PC-9 (cell line): ENCODE data around the gene ARPP21. TPM values are rescaled to one million over a fixed set of nuclear protein-coding genes. Genes with fewer than 3 reads are reported as not detected.

ENCODE experiments used
- BruUV-seq: library from RNA; stranded (reverse); fragments of 400-500 nt; replicated peaks from 2 replicates; lab custom pipeline; 2021; lab: Mats Ljungman, UMichigan
- CTCF ChIA-PET: fragments of 300-600 bp; sonication (Branson Sonifier 250); formaldehyde crosslinking; loops from one replicate; lab custom pipeline; 2022; ENCODE audit warnings: antibody characterized with exemption; lab: Charles Lee
- POLR2A ChIA-PET: fragments of 300-600 bp; sonication (Branson Sonifier 250); formaldehyde crosslinking; loops from one replicate; lab custom pipeline; 2022; ENCODE audit warnings: antibody characterized with exemption; ENCODE audit not compliant: unreplicated experiment; lab: Charles Lee
- DNase-seq, 2 experiments: peaks; one replicate each; pipeline versions ENCODE4 v3.0.0 to v3.0.0-alpha.2; 2015 to 2022; ENCODE audit warnings: mixed read lengths in 1 of 2
- H2AFZ ChIP-seq: fragments of 200-600 bp; sonication (generic); 2 replicates; pipeline ENCODE4 v1.8.1; 2017; ENCODE audit warnings: antibody characterized with exemption
- H3F3A ChIP-seq: fragments of 200-600 bp; sonication (generic); 2 replicates; pipeline ENCODE4 v1.8.1; 2017; ENCODE audit warnings: antibody characterized with exemption, mild to moderate bottlenecking, low read depth; ENCODE audit not compliant: insufficient read depth
- H3K27ac ChIP-seq: fragments of 200-600 bp; sonication (generic); 2 replicates; pipeline ENCODE4 v1.6.1; 2016; ENCODE audit warnings: mixed run types
- H3K27me3 ChIP-seq: fragments of 200-600 bp; sonication (generic); 2 replicates; pipeline ENCODE4 v1.6.1; 2016; ENCODE audit warnings: low read depth, mixed run types; ENCODE audit not compliant: insufficient read depth
- H3K36me3 ChIP-seq: fragments of 200-600 bp; sonication (generic); 2 replicates; pipeline ENCODE4 v1.6.1; 2016; ENCODE audit warnings: low read depth, mixed run types
- H3K4me1 ChIP-seq: fragments of 200-600 bp; sonication (generic); replicated peaks from 2 replicates; pipeline ENCODE4 v1.6.1; 2016; ENCODE audit warnings: mixed run types; ENCODE audit not compliant: insufficient read depth
- H3K4me2 ChIP-seq: fragments of 200-600 bp; sonication (generic); 2 replicates; pipeline ENCODE4 v1.6.1; 2017; ENCODE audit warnings: mixed run types
- H3K4me3 ChIP-seq: fragments of 200-600 bp; sonication (generic); 2 replicates; pipeline ENCODE4 v1.6.1; 2016; ENCODE audit warnings: mixed run types
- H3K79me2 ChIP-seq: fragments of 200-600 bp; sonication (generic); 2 replicates; pipeline ENCODE4 v1.6.1; 2017; ENCODE audit warnings: low read depth, mixed run types
- H3K9me2 ChIP-seq: fragments of 200-600 bp; sonication (generic); 2 replicates; pipeline ENCODE4 v1.8.1; 2017; ENCODE audit warnings: mild to moderate bottlenecking; ENCODE audit not compliant: insufficient read depth
- H3K9me3 ChIP-seq: fragments of 200-600 bp; sonication (generic); 2 replicates; pipeline ENCODE4 v1.8.1; 2016; ENCODE audit warnings: low read depth; ENCODE audit not compliant: insufficient read depth
- H4K20me1 ChIP-seq: fragments of 200-600 bp; sonication (generic); 2 replicates; pipeline ENCODE4 v1.8.1; 2017; ENCODE audit not compliant: insufficient read depth
- CTCF ChIP-seq: fragments of 200-600 bp; sonication (generic); conservative IDR thresholded peaks from 2 replicates; pipeline ENCODE4 v1.6.1; 2017; ENCODE audit warnings: mixed run types, antibody characterized with exemption, mild to moderate bottlenecking, moderate library complexity
- EZH2 ChIP-seq: fragments of 200-600 bp; sonication (generic); IDR thresholded peaks from 2 replicates; pipeline ENCODE4 v1.8.0; 2017; ENCODE audit warnings: antibody characterized with exemption, low read depth
- intact Hi-C: fragments of 100-400 bp; cut with micrococcal nuclease; formaldehyde crosslinking; loops from one replicate; pipeline ENCODE4 v1.10.0; 2022; ENCODE audit not compliant: unreplicated experiment
- microRNA-seq: library from miRNA; unstranded; fragments of <30 nt; microRNA quantifications from one replicate; pipeline ENCODE4 v1.2.0, GENCODE V29; 2021; ENCODE audit warnings: borderline number of aligned reads, borderline replicate concordance
- total RNA-seq: library from RNA; stranded (reverse); gene quantifications from 2 replicates; pipeline ENCODE4 v1.2.3, GENCODE V29; 2021

The ARPP21 gene
- total RNA-seq, 1 experiment from 2014 or later: not detected

GRCh38 chr3:35817216-35817615 is 177.9 kb downstream of the ARPP21 start:
- no TSS peak for BruUV-seq
- ChIA-PET CTCF (no interaction called here), POLR2A (interaction anchor here (0.5 kb wide), 1 partner anchor 915 kb away, joined by 4 read pairs; no protein-coding TSS in a partner anchor)
- TF ChIP-seq CTCF (no peak), EZH2 (no peak)
- Histone ChIP-seq H3K4me3 (no peak overlapping the region), H3F3A (no peaks in the 10 kb centered on the region), H3K27ac (no peak overlapping the region), H3K79me2 (no peaks in the 10 kb centered on the region), H3K36me3 (no peaks in the 10 kb centered on the region), H3K4me1 (no peaks in the 10 kb centered on the region), H3K4me2 (no peak overlapping the region), H3K9me3 (no peaks in the 10 kb centered on the region), H3K9me2 (no peaks in the 10 kb centered on the region), H4K20me1 (no peaks in the 10 kb centered on the region), H3K27me3 (0 out of 2 replicates have a peak, but pooled peaks cover 3% of the 10 kb centered on the region), H2AFZ (no peak overlapping the region)
- intact Hi-C loops: no loop called here
- no peak for DNase-seq

GRCh38 chr3:35832140-35832571 is 192.8 kb downstream of the ARPP21 start:
- ChIA-PET CTCF (no interaction called here), POLR2A (no interaction called here)
- Histone ChIP-seq H3K9me2 (no peaks in the 10 kb centered on the region), H2AFZ (no peak overlapping the region), H3K4me3 (no peak overlapping the region), H4K20me1 (no peaks in the 10 kb centered on the region), H3K27ac (no peak overlapping the region), H3K79me2 (no peaks in the 10 kb centered on the region), H3K9me3 (no peaks in the 10 kb centered on the region), H3K4me1 (no peaks in the 10 kb centered on the region), H3F3A (no peaks in the 10 kb centered on the region), H3K27me3 (no peaks in the 10 kb centered on the region), H3K4me2 (no peak overlapping the region), H3K36me3 (no peaks in the 10 kb centered on the region)
- TF ChIP-seq CTCF (no peak), EZH2 (no peak)
- intact Hi-C loops: no loop called here
- no TSS peak for BruUV-seq
- no peak for DNase-seq

Small RNAs within 50 kb of the gene (microRNA-seq; reads per million reads assigned to microRNA genes)
- 2.0 reads per million for gene MIR128-2
